Caco-2 (cell line): ENCODE results near the gene FOXG1. TPM values are rescaled to one million over a fixed set of nuclear protein-coding genes. Genes with fewer than 3 reads are reported as not detected.

Source experiments
- BruUV-seq: library from RNA; stranded (reverse); fragments of 400-500 nt; replicated peaks from 2 replicates; lab custom pipeline; 2021; lab: Mats Ljungman, UMichigan
- CTCF ChIA-PET: fragments of 300-600 bp; sonication (Branson Sonifier 250); formaldehyde crosslinking; loops from one replicate; lab custom pipeline; 2022; ENCODE audit warnings: antibody characterized with exemption; lab: Charles Lee
- POLR2A ChIA-PET: fragments of 300-600 bp; sonication (Branson Sonifier 250); formaldehyde crosslinking; loops from one replicate; lab custom pipeline; 2022; ENCODE audit warnings: antibody characterized with exemption; lab: Charles Lee
- DNase-seq, 2 experiments: peaks; one replicate each; pipeline versions ENCODE4 v3.0.0 to v3.0.0-alpha.2; 2020 to 2022
- H3K27me3 ChIP-seq: replicated peaks from 2 replicates; pipeline ENCODE4 v1.6.0; 2011; ENCODE audit warnings: low read length; ENCODE audit not compliant: control insufficient read depth, insufficient read depth
- H3K36me3 ChIP-seq: 2 replicates; pipeline ENCODE4 v1.5.1; 2011; ENCODE audit warnings: low read length; ENCODE audit not compliant: control insufficient read depth, insufficient read depth
- H3K4me1 ChIP-seq: fragments of 250-450 bp; sonication (Bioruptor Pico); 2 replicates; pipeline ENCODE4 v1.5.1; 2020; ENCODE audit warnings: mild to moderate bottlenecking
- H3K4me3 ChIP-seq: 2 replicates; pipeline ENCODE4 v1.5.1; 2011; ENCODE audit warnings: low read depth, mild to moderate bottlenecking, control low read depth, low read length
- H3K9me3 ChIP-seq: fragments of 250-450 bp; sonication (Bioruptor Pico); 2 replicates; pipeline ENCODE4 v1.5.1; 2020; ENCODE audit warnings: mild to moderate bottlenecking, moderate library complexity
- H3K27ac Mint-ChIP-seq: one replicate; pipeline ENCODE4 v1.8.0; 2022; ENCODE audit warnings: mixed read lengths; ENCODE audit not compliant: unreplicated experiment
- H3K27me3 Mint-ChIP-seq: one replicate; pipeline ENCODE4 v1.8.0; 2022; ENCODE audit warnings: mixed read lengths; ENCODE audit not compliant: insufficient read depth, unreplicated experiment
- H3K36me3 Mint-ChIP-seq: one replicate; pipeline ENCODE4 v1.8.0; 2022; ENCODE audit warnings: mild to moderate bottlenecking, mixed read lengths; ENCODE audit not compliant: insufficient read depth, unreplicated experiment
- H3K4me1 Mint-ChIP-seq: one replicate; pipeline ENCODE4 v1.8.0; 2022; ENCODE audit warnings: low read depth, mixed read lengths; ENCODE audit not compliant: unreplicated experiment
- H3K4me3 Mint-ChIP-seq: one replicate; pipeline ENCODE4 v1.8.0; 2022; ENCODE audit warnings: mild to moderate bottlenecking, moderate library complexity, mixed read lengths; ENCODE audit not compliant: unreplicated experiment
- H3K9me3 Mint-ChIP-seq: one replicate; pipeline ENCODE4 v1.8.0; 2022; ENCODE audit warnings: mixed read lengths; ENCODE audit not compliant: unreplicated experiment
- intact Hi-C: fragments of 100-400 bp; cut with micrococcal nuclease; formaldehyde crosslinking; loops from one replicate; pipeline ENCODE4 v1.10.0; 2022; ENCODE audit not compliant: unreplicated experiment
- total RNA-seq: library from RNA; stranded (reverse); gene quantifications from 2 replicates; pipeline ENCODE4 v1.2.3, GENCODE V29; 2022
- TF ChIP-seq, protein P1 (sequence below), 2 experiments: fragments of 200-600 bp in 1 of 2; IDR thresholded peaks; 1 replicate in 1 of 2; 2 replicates in 1 of 2; pipeline versions ENCODE4 v1.5.1 to v1.8.0; 2011 to 2022; ENCODE audit warnings: antibody characterized with exemption in 1 of 2, control low read depth in 1 of 2, inconsistent platforms in 1 of 2, low read depth in 1 of 2, low read length in 1 of 2, mild to moderate bottlenecking in 1 of 2, moderate library complexity in 1 of 2; ENCODE audit not compliant: insufficient read depth in 1 of 2, severe bottlenecking in 1 of 2, unreplicated experiment in 1 of 2

The FOXG1 gene
- total RNA-seq, 1 experiment from 2014 or later, result not detected

- H3K4me1 Mint-ChIP-seq, result no peaks in the 10 kb centered on the region
- intact Hi-C loops, result no loop called here
- no peaks in the 10 kb centered on the region for H3K36me3 Mint-ChIP-seq
- no peak overlapping the region for H3K4me3 Mint-ChIP-seq
- Histone ChIP-seq H3K27me3 (no peaks in the 10 kb centered on the region), H3K36me3 (no peaks in the 10 kb centered on the region), H3K4me1 (no peaks in the 10 kb centered on the region), H3K9me3 (no peaks in the 10 kb centered on the region), H3K4me3 (no peak overlapping the region)
- ChIA-PET CTCF (no interaction called here), POLR2A (no interaction called here)
- no peak for DNase-seq
- H3K27me3 Mint-ChIP-seq, result peaks cover 14% of the 10 kb centered on the region
- no peak overlapping the region for H3K27ac Mint-ChIP-seq
- TF ChIP-seq, protein P1, sequence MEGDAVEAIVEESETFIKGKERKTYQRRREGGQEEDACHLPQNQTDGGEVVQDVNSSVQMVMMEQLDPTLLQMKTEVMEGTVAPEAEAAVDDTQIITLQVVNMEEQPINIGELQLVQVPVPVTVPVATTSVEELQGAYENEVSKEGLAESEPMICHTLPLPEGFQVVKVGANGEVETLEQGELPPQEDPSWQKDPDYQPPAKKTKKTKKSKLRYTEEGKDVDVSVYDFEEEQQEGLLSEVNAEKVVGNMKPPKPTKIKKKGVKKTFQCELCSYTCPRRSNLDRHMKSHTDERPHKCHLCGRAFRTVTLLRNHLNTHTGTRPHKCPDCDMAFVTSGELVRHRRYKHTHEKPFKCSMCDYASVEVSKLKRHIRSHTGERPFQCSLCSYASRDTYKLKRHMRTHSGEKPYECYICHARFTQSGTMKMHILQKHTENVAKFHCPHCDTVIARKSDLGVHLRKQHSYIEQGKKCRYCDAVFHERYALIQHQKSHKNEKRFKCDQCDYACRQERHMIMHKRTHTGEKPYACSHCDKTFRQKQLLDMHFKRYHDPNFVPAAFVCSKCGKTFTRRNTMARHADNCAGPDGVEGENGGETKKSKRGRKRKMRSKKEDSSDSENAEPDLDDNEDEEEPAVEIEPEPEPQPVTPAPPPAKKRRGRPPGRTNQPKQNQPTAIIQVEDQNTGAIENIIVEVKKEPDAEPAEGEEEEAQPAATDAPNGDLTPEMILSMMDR (IDR thresholded peaks at IDR 0.05; ENCODE audit: insufficient read depth in 1 of 2, low read depth in 1 of 2, low read length in 1 of 2, severe bottlenecking in 1 of 2, unreplicated experiment in 1 of 2), result no peak
- H3K9me3 Mint-ChIP-seq, result no peaks in the 10 kb centered on the region
- no TSS peak for BruUV-seq
Measured at GRCh38 chr14:28773176-28773575, 6.6 kb downstream of the FOXG1 start.

DNA sequence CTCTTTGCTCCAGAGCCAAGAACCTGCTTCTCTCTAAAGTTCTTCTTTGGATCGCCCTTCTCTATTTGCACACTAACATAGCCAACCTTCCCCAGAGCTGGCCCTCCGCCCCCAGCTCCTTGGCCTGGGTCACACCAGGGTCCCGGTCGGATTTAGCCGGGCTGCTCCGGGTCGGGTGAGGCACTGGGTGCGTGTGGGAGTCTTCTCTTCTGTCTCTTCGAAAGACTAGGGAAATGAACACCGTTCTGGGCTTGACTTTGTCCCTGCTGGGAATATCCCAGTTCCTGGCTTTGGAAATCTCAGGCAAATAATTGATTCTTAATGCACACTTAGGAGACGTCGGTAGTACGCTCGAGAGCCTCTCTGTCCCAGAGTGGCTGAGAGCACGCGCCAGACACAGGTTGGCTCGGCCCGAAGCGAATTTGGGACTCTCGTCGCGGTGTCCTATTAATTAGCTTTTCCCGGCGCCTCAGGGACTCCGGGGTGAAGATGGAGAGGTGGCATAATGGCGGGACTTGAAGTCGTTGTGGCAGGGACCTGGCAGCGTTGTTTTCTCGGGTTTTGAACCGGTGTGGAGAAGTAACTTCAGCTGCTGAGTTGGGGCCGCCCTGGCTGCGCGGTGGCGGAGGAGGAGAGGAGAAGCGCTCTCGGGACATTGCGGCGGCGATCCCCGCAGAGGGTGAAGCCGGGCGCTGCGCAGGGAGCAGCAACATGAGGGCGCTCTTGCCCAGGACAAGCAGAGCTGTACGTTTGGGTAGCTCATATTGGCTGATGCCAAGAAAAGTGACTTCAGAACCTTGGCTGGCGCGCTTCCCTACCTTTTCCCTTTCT, 7.5 kb downstream of the FOXG1 start:
- Mint-ChIP-seq H3K27ac (no peak overlapping the region), H3K36me3 (no peaks in the 10 kb centered on the region), H3K4me3 (no peak overlapping the region), H3K4me1 (no peaks in the 10 kb centered on the region), H3K9me3 (no peaks in the 10 kb centered on the region), H3K27me3 (peaks cover 14% of the 10 kb centered on the region)
- BruUV-seq, result no TSS peak
- POLR2A ChIA-PET, result no interaction called here
- Histone ChIP-seq H3K36me3 (no peaks in the 10 kb centered on the region), H3K9me3 (no peaks in the 10 kb centered on the region), H3K4me3 (no peak overlapping the region), H3K4me1 (no peaks in the 10 kb centered on the region), H3K27me3 (no peaks in the 10 kb centered on the region)
- TF ChIP-seq, protein P1 (IDR thresholded peaks at IDR 0.05; ENCODE audit: insufficient read depth in 1 of 2, low read depth in 1 of 2, low read length in 1 of 2, severe bottlenecking in 1 of 2, unreplicated experiment in 1 of 2), result no peak
- no peak for DNase-seq
- intact Hi-C loops, result no loop called here
- CTCF ChIA-PET, result no interaction called here

DNA sequence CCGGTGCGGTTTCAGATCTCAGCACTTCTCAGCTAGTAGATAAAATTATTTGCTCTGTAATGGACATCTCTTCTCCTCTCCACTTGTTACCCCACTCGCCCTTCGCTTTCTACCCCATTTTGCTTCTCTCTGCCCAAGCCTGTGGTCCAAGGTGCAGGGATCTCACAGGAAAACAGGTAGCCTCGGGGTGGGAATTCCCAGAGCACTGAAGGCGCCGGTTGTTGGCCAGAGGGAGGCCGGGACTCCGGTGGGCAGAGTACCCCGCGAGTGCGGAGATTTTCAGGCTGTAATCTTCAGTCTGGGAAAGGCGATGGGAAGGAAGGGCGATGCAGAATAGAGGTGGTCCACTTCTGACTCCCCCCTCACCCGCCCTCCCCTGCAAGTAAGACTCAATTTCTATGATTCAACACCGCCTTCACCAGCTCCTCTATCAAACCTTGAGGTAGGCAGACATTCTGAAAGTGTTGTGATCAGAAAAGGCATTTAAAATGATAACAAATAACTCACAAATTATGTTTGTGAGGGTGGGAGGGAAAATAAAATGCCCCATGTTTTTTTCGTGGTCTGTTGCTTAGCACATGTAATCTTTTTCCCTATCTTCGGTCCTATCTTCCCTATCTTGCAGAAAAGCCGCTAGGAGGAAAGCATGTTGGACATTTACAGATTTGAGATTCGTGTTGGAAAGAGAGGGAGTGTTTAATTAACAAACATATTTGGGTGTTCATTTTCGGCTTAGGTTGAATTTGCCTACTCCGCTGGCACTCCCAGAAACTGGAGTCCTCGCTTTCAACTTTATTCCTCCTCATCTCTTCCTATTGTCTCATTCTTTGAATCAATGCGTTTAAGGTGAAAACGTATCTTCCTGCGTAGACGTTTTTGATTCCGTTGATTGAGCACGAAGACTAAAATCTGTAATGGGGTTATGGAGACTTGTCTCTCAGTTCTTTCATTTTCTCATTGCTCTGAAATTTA, 8.5 kb downstream of the FOXG1 start:
- Mint-ChIP-seq H3K4me3 (no peak overlapping the region), H3K9me3 (no peaks in the 10 kb centered on the region), H3K4me1 (no peaks in the 10 kb centered on the region), H3K36me3 (no peaks in the 10 kb centered on the region), H3K27me3 (peaks cover 14% of the 10 kb centered on the region), H3K27ac (no peak overlapping the region)
- intact Hi-C loops, result no loop called here
- DNase-seq, result no peak
- Histone ChIP-seq H3K27me3 (no peaks in the 10 kb centered on the region), H3K4me1 (no peaks in the 10 kb centered on the region), H3K36me3 (no peaks in the 10 kb centered on the region), H3K9me3 (no peaks in the 10 kb centered on the region), H3K4me3 (no peak overlapping the region)
- TF ChIP-seq, protein P1 (IDR thresholded peaks at IDR 0.05; ENCODE audit: insufficient read depth in 1 of 2, low read depth in 1 of 2, low read length in 1 of 2, severe bottlenecking in 1 of 2, unreplicated experiment in 1 of 2), result no peak
- BruUV-seq, result no TSS peak
- ChIA-PET POLR2A (no interaction called here), CTCF (no interaction called here)
